HCT116 (cell line): ENCODE data around the gene TGFBR3. TPM values are rescaled to one million over a fixed set of nuclear protein-coding genes. Genes with fewer than 3 reads are reported as not detected.
A peak's percentile ranks its signal among the peaks of the same experiment; 100 is the strongest.

Experiments
- ATAC-seq: fragments of 200-7000 bp; cut with Tn5 transposase; 2 replicates; pipeline ENCODE4 v1.9.1; 2020; ENCODE audit warnings: mild to moderate bottlenecking, moderate library complexity
- BruUV-seq: library from RNA; stranded (reverse); fragments of 400-500 nt; replicated peaks from 2 replicates; lab custom pipeline; 2021; lab: Mats Ljungman, UMichigan
- CTCF ChIA-PET: fragments of 300-600 bp; sonication (Branson Sonifier 250); formaldehyde crosslinking; loops from one replicate; lab custom pipeline; 2021; ENCODE audit warnings: antibody characterized with exemption; lab: Charles Lee
- POLR2A ChIA-PET: fragments of 300-600, 350-600 bp; sonication (Branson Sonifier 250); formaldehyde crosslinking; loops from one replicate; lab custom pipeline; 2021; ENCODE audit warnings: antibody characterized with exemption; lab: Charles Lee
- RAD21 ChIA-PET, 2 experiments: fragments of 300-600 bp; sonication (Branson Sonifier 250); formaldehyde crosslinking; loops; one replicate each; lab custom pipeline; 2023; ENCODE audit warnings: low total read pairs in 2 of 2; ENCODE audit not compliant: uncharacterized antibody in 2 of 2, unreplicated experiment in 2 of 2, low non-redundant PET in 1 of 2; lab: Charles Lee
- DNase-seq: peaks from one replicate; pipeline ENCODE4 v3.0.0-alpha.2; 2010; ENCODE audit warnings: low read depth, low spot score
- H2AFZ ChIP-seq: fragments of 200-600 bp; shearing (Covaris generic), sonication (generic); 2 replicates; pipeline ENCODE4 v1.6.1; 2017; ENCODE audit warnings: low read depth, mixed run types, mixed read lengths, antibody characterized with exemption, low read length; ENCODE audit not compliant: poor library complexity, severe bottlenecking
- H3K27ac ChIP-seq: 2 replicates; pipeline ENCODE4 v1.5.1; 2012; ENCODE audit warnings: low read depth, low read length
- H3K27me3 ChIP-seq: fragments of 200-600 bp; sonication (generic); 2 replicates; pipeline ENCODE4 v1.6.1; 2016; ENCODE audit warnings: mixed run types, low read length, mixed read lengths; ENCODE audit not compliant: insufficient read depth
- H3K36me3 ChIP-seq, 2 experiments: fragments of 200-500 bp in 1 of 2; fragments of 200-600 bp in 1 of 2; sonication (Bioruptor generic) in 1 of 2; sonication (generic) in 1 of 2; 2 replicates each; pipeline versions ENCODE4 v1.5.1 to v1.6.1; 2014 to 2016; ENCODE audit warnings: low read length in 2 of 2, inconsistent platforms in 1 of 2, mixed read lengths in 1 of 2, mixed run types in 1 of 2; ENCODE audit not compliant: insufficient read depth in 2 of 2, control insufficient read depth in 1 of 2
- H3K4me1 ChIP-seq, 2 experiments: fragments of 200-600 bp in 1 of 2; sonication (generic) in 1 of 2; 2 replicates each; pipeline versions ENCODE4 v1.5.1 to v1.6.1; 2012 to 2017; ENCODE audit warnings: low read length in 2 of 2, inconsistent platforms in 1 of 2, mild to moderate bottlenecking in 1 of 2, mixed read lengths in 1 of 2, mixed run types in 1 of 2, moderate library complexity in 1 of 2; ENCODE audit not compliant: insufficient read depth in 2 of 2, control insufficient read depth in 1 of 2
- H3K4me2 ChIP-seq: fragments of 200-600 bp; sonication (generic); 2 replicates; pipeline ENCODE4 v1.6.1; 2017; ENCODE audit warnings: mixed run types, low read length, mixed read lengths
- H3K4me3 ChIP-seq, 2 experiments: fragments of 200-600 bp in 1 of 2; sonication (generic) in 1 of 2; replicated peaks in 1 of 2; 2 replicates each; pipeline ENCODE4 v1.5.1; 2011 to 2016; ENCODE audit warnings: low read length in 2 of 2, control low read depth in 1 of 2, low read depth in 1 of 2, mild to moderate bottlenecking in 1 of 2, mixed read lengths in 1 of 2, mixed run types in 1 of 2
- H3K79me2 ChIP-seq: fragments of 200-600 bp; sonication (generic); 2 replicates; pipeline ENCODE4 v1.6.1; 2017; ENCODE audit warnings: mild to moderate bottlenecking, mixed run types, low read length, moderate library complexity, mixed read lengths; ENCODE audit not compliant: insufficient read depth
- H3K9ac ChIP-seq: fragments of 200-600 bp; sonication (generic); 2 replicates; pipeline ENCODE4 v1.6.1; 2016; ENCODE audit warnings: low read length, mixed read lengths
- H3K9me2 ChIP-seq: fragments of 200-600 bp; sonication (generic), shearing (Covaris generic); 2 replicates; pipeline ENCODE4 v1.6.1; 2017; ENCODE audit warnings: mixed run types, mild to moderate bottlenecking, moderate library complexity; ENCODE audit not compliant: insufficient read depth
- H3K9me3 ChIP-seq, 2 experiments: fragments of 200-500 bp in 1 of 2; fragments of 200-600 bp in 1 of 2; sonication (Bioruptor generic) in 1 of 2; sonication (generic) in 1 of 2; 2 replicates each; pipeline ENCODE4 v1.6.1; 2014 to 2017; ENCODE audit warnings: low read length in 2 of 2, mixed read lengths in 2 of 2, inconsistent platforms in 1 of 2, low read depth in 1 of 2, mild to moderate bottlenecking in 1 of 2, mixed run types in 1 of 2, moderate library complexity in 1 of 2; ENCODE audit not compliant: control insufficient read depth in 1 of 2, insufficient read depth in 1 of 2
- H4K20me1 ChIP-seq: fragments of 200-600 bp; sonication (generic), shearing (Covaris generic); 2 replicates; pipeline ENCODE4 v1.6.1; 2017; ENCODE audit warnings: mixed run types, mild to moderate bottlenecking, moderate library complexity; ENCODE audit not compliant: insufficient read depth
- CBX3 ChIP-seq: IDR thresholded peaks from 2 replicates; pipeline ENCODE4 v1.6.1; 2012; ENCODE audit warnings: low read depth
- EZH2 ChIP-seq: fragments of 200-600 bp; sonication (generic); IDR thresholded peaks from 2 replicates; pipeline ENCODE4 v1.6.1; 2017; ENCODE audit warnings: antibody characterized with exemption, mixed run types
- MAX ChIP-seq: IDR thresholded peaks from 2 replicates; pipeline ENCODE4 v1.6.1; 2012
- REST ChIP-seq: IDR thresholded peaks from 2 replicates; pipeline ENCODE4 v1.6.1; 2012; ENCODE audit warnings: low read depth
- SP1 ChIP-seq: IDR thresholded peaks from 2 replicates; pipeline ENCODE4 v1.6.1; 2012; ENCODE audit warnings: low read depth
- SRF ChIP-seq: IDR thresholded peaks from 2 replicates; pipeline ENCODE4 v1.6.1; 2012; ENCODE audit warnings: low read depth
- ZFX ChIP-seq: fragments of 450-650 bp; IDR thresholded peaks from 2 replicates; pipeline ENCODE4 v1.6.1; 2017
- intact Hi-C: fragments of 100-400 bp; cut with micrococcal nuclease; formaldehyde crosslinking; loops from 2 replicates; pipeline ENCODE4 v1.10.0; 2022
- total RNA-seq: library from RNA; stranded (reverse); gene quantifications from one replicate; pipeline ENCODE4 v1.2.1, GENCODE V29; 2021; ENCODE audit not compliant: unreplicated experiment

The TGFBR3 gene
- total RNA-seq, 1 experiment from 2014 or later, result 7.1 TPM

GRCh38 chr1:91924146-91924545 lies 38.2 kb upstream of the TGFBR3 start:
- ATAC-seq, result no peak
- ChIA-PET POLR2A (no interaction called here), CTCF (no interaction called here), RAD21 (no interaction called here)
- no peaks in the 10 kb centered on the region for H3K9me3 ChIP-seq
- H3K9ac ChIP-seq, result no peak overlapping the region
- no peaks in the 10 kb centered on the region for H3K9me2 ChIP-seq
- H3K79me2 ChIP-seq, result no peaks in the 10 kb centered on the region
- no peaks in the 10 kb centered on the region for H3K27me3 ChIP-seq
- H2AFZ ChIP-seq, result peak overlapping the region; percentile 78
- H3K4me2 ChIP-seq, result 0 out of 2 replicates have a peak overlapping the region, but pooled peaks have one; percentile 14
- H3K27ac ChIP-seq, result no peak overlapping the region
- TF ChIP-seq CBX3 (0 out of 2 replicates have a peak, but pooled peaks have one; percentile 19), MAX (peak; percentile 47; the same call in 1 of the 2 replicates), EZH2 (no peak), REST (no peak)
- DNase-seq, result no peak
- no peaks in the 10 kb centered on the region for H3K36me3 ChIP-seq
- intact Hi-C loops, result loop anchor here (10.0 kb wide), 1 partner anchor 759 kb away; no protein-coding TSS in a partner anchor
- no peaks in the 10 kb centered on the region for H4K20me1 ChIP-seq
- peaks cover 4 to 9% of the 10 kb centered on the region in 2 experiments; a peak in 1 of 4 replicates for H3K4me1 ChIP-seq
- H3K4me3 ChIP-seq, result no peak overlapping the region
- BruUV-seq, result no TSS peak

- Histone ChIP-seq H3K36me3 (no peaks in the 10 kb centered on the region), H4K20me1 (no peaks in the 10 kb centered on the region), H3K27me3 (no peaks in the 10 kb centered on the region), H3K4me3 (no peak overlapping the region), H3K4me2 (no peak overlapping the region), H3K9ac (no peak overlapping the region), H3K27ac (no peak overlapping the region), H3K79me2 (no peaks in the 10 kb centered on the region), H3K4me1 (peaks cover 4 to 9% of the 10 kb centered on the region in 2 experiments; a peak in 1 of 4 replicates), H3K9me3 (no peaks in the 10 kb centered on the region), H2AFZ (no peak overlapping the region), H3K9me2 (no peaks in the 10 kb centered on the region)
- RAD21 ChIA-PET, result no interaction called here
- intact Hi-C loops, result loop anchor here (10.0 kb wide), 1 partner anchor 755 kb away; no protein-coding TSS in a partner anchor
- no peak for ATAC-seq
- BruUV-seq, result no TSS peak
- POLR2A ChIA-PET, result no interaction called here
- no peak for TF ChIP-seq SRF
- TF ChIP-seq ZFX, result no peak
- no peak for TF ChIP-seq SP1
- CTCF ChIA-PET, result no interaction called here
- DNase-seq, result no peak
Observed at GRCh38 chr1:91919962-91920361, 34.0 kb upstream of the TGFBR3 start.
